ENCODE results near the gene PPP2R5E. TPM values are rescaled to one million over a fixed set of nuclear protein-coding genes. Genes with fewer than 3 reads are reported as not detected.

Gene PPP2R5E
- total and polyA plus RNA-seq, 7 experiments from 2014 or later, result 29.2 to 47.8 (median 37.5) TPM

GRCh38 chr14:63564318-63564717, 21.1 kb upstream of the PPP2R5E start:
- no peak overlapping the region for H3K27ac Mint-ChIP-seq
- DNase-seq (no peak), ATAC-seq (no peak)
- H3K9me3 Mint-ChIP-seq, result peaks cover 0 to 1% (median 0%) of the 10 kb centered on the region in 11 donors
- H3K4me3 ChIP-seq (ENCODE audit: low read length), result no peak overlapping the region
- H3K36me3 Mint-ChIP-seq, result no peaks in the 10 kb centered on the region
- no peaks in the 10 kb centered on the region for H3K36me3 ChIP-seq (ENCODE audit: control insufficient read depth in 2 of 3, insufficient read depth in 3 of 3, low read length in 3 of 3)
- H3K27me3 ChIP-seq (ENCODE audit: control insufficient read depth in 2 of 2, insufficient read depth in 2 of 2, low read length in 2 of 2), result no peaks in the 10 kb centered on the region
- intact Hi-C loops (cut with micrococcal nuclease), result no loop called here
- ChIA-PET POLR2A (no interaction called here), CTCF (no interaction called here)
- H3K4me1 Mint-ChIP-seq, result peaks cover 0 to 4% (median 0%) of the 10 kb centered on the region in 7 donors
- H3K9me3 ChIP-seq (ENCODE audit: control insufficient read depth in 2 of 3, low read length in 3 of 3), result no peaks in the 10 kb centered on the region
- no peak overlapping the region for H3K4me3 Mint-ChIP-seq
- peaks cover 0 to 18% (median 6%) of the 10 kb centered on the region in 5 donors for H3K27me3 Mint-ChIP-seq
- H3K27ac ChIP-seq (ENCODE audit: low read depth, low read length), result no peak overlapping the region
- no peaks in the 10 kb centered on the region for H3K4me1 ChIP-seq (ENCODE audit: control insufficient read depth in 2 of 2, insufficient read depth in 2 of 2, low read length in 2 of 2)

- no peak for DNase-seq
- POLR2A ChIA-PET, result interaction anchor here (0.6 kb wide), 1 partner anchor 419 kb away, joined by 5 read pairs; no protein-coding TSS in a partner anchor
- Mint-ChIP-seq H3K9me3 (peaks cover 0 to 1% (median 0%) of the 10 kb centered on the region in 11 donors), H3K27ac (no peak overlapping the region), H3K36me3 (no peaks in the 10 kb centered on the region), H3K4me3 (no peak overlapping the region), H3K4me1 (peaks cover 0 to 4% (median 0%) of the 10 kb centered on the region in 7 donors), H3K27me3 (peaks cover 0 to 18% (median 6%) of the 10 kb centered on the region in 5 donors)
- Histone ChIP-seq H3K36me3 (ENCODE audit: control insufficient read depth in 2 of 3, insufficient read depth in 3 of 3, low read length in 3 of 3) (no peaks in the 10 kb centered on the region), H3K9me3 (ENCODE audit: control insufficient read depth in 2 of 3, low read length in 3 of 3) (no peaks in the 10 kb centered on the region), H3K4me1 (ENCODE audit: control insufficient read depth in 2 of 2, insufficient read depth in 2 of 2, low read length in 2 of 2) (no peaks in the 10 kb centered on the region), H3K27me3 (ENCODE audit: control insufficient read depth in 2 of 2, insufficient read depth in 2 of 2, low read length in 2 of 2) (no peaks in the 10 kb centered on the region), H3K27ac (ENCODE audit: low read depth, low read length) (no peak overlapping the region), H3K4me3 (ENCODE audit: low read length) (no peak overlapping the region)
- intact Hi-C loops (cut with micrococcal nuclease), result no loop called here
- CTCF ChIA-PET, result no interaction called here
- no peak for ATAC-seq
Observed at GRCh38 chr14:63563370-63564026, 20.3 kb upstream of the PPP2R5E start.

- no peaks in the 10 kb centered on the region for H3K36me3 Mint-ChIP-seq
- H3K36me3 ChIP-seq (ENCODE audit: control insufficient read depth in 2 of 3, insufficient read depth in 3 of 3, low read length in 3 of 3), result no peaks in the 10 kb centered on the region
- ChIA-PET POLR2A (no interaction called here), CTCF (no interaction called here)
- no peaks in the 10 kb centered on the region for H3K27me3 ChIP-seq (ENCODE audit: control insufficient read depth in 2 of 2, insufficient read depth in 2 of 2, low read length in 2 of 2)
- no peak for DNase-seq
- ATAC-seq, result no peak
- H3K4me1 ChIP-seq (ENCODE audit: control insufficient read depth in 2 of 2, insufficient read depth in 2 of 2, low read length in 2 of 2), result no peaks in the 10 kb centered on the region
- no peaks in the 10 kb centered on the region for H3K9me3 ChIP-seq (ENCODE audit: control insufficient read depth in 2 of 3, low read length in 3 of 3)
- intact Hi-C loops (cut with micrococcal nuclease), result no loop called here
- no peak overlapping the region for H3K4me3 Mint-ChIP-seq
- peaks cover 0 to 1% (median 0%) of the 10 kb centered on the region in 11 donors for H3K9me3 Mint-ChIP-seq
- peaks cover 0 to 18% (median 6%) of the 10 kb centered on the region in 5 donors for H3K27me3 Mint-ChIP-seq
- no peak overlapping the region for H3K27ac ChIP-seq (ENCODE audit: low read depth, low read length)
- peaks cover 0 to 4% (median 0%) of the 10 kb centered on the region in 7 donors for H3K4me1 Mint-ChIP-seq
- no peak overlapping the region for H3K4me3 ChIP-seq (ENCODE audit: low read length)
- no peak overlapping the region for H3K27ac Mint-ChIP-seq
Observed at GRCh38 chr14:63562405-63562804, 19.2 kb upstream of the PPP2R5E start.

DNA sequence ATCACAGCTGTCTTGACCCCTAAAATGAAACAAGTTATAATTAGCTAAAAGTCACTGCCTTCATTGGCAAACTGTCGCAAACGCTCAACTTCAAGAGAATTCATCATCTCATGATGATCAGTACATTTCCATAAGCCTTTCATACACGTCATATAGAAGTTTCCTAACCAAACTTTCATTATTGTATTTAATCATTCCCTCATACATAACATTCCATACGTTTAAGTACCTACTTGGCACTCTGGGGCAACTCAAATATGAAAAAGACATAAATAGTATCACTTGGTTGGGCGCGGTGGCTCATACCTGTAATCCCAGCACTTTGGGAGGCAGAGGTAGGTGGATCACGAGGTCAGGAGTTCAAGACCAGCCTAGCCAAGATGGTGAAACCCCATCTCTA, 12.4 kb upstream of the PPP2R5E start:
- no peaks in the 10 kb centered on the region for H3K9me3 ChIP-seq (ENCODE audit: control insufficient read depth in 2 of 3, low read length in 3 of 3)
- H3K36me3 Mint-ChIP-seq, result no peaks in the 10 kb centered on the region
- no peaks in the 10 kb centered on the region for H3K4me1 ChIP-seq (ENCODE audit: control insufficient read depth in 2 of 2, insufficient read depth in 2 of 2, low read length in 2 of 2)
- H3K4me1 Mint-ChIP-seq, result no peaks in the 10 kb centered on the region
- H3K36me3 ChIP-seq (ENCODE audit: control insufficient read depth in 2 of 3, insufficient read depth in 3 of 3, low read length in 3 of 3), result no peaks in the 10 kb centered on the region
- no peak overlapping the region for H3K27ac Mint-ChIP-seq
- no peak overlapping the region for H3K4me3 ChIP-seq (ENCODE audit: low read length)
- DNase-seq (no peak), ATAC-seq (no peak)
- H3K4me3 Mint-ChIP-seq, result no peak overlapping the region
- no peaks in the 10 kb centered on the region for H3K27me3 ChIP-seq (ENCODE audit: control insufficient read depth in 2 of 2, insufficient read depth in 2 of 2, low read length in 2 of 2)
- peaks cover 0 to 1% (median 0%) of the 10 kb centered on the region in 11 donors for H3K9me3 Mint-ChIP-seq
- POLR2A ChIA-PET, result interaction anchor here (0.5 to 1.8 kb wide), 2 partner anchors 12 to 310 kb away, joined by 3 to 6 read pairs; partner anchors contain the start of gene PPP2R5E
- H3K27ac ChIP-seq (ENCODE audit: low read depth, low read length), result no peak overlapping the region
- peaks cover 0 to 3% (median 2%) of the 10 kb centered on the region in 5 donors for H3K27me3 Mint-ChIP-seq
- CTCF ChIA-PET, result no interaction called here
- intact Hi-C loops (cut with micrococcal nuclease), result no loop called here

- DNase-seq, result no peak
- Mint-ChIP-seq H3K4me3 (no peak overlapping the region), H3K9me3 (peaks cover 0 to 1% (median 0%) of the 10 kb centered on the region in 11 donors), H3K36me3 (no peaks in the 10 kb centered on the region), H3K27me3 (peaks cover 0 to 2% (median 0%) of the 10 kb centered on the region in 5 donors), H3K27ac (no peak overlapping the region), H3K4me1 (no peaks in the 10 kb centered on the region)
- no peak for ATAC-seq
- intact Hi-C loops (cut with micrococcal nuclease), result no loop called here
- Histone ChIP-seq H3K36me3 (ENCODE audit: control insufficient read depth in 2 of 3, insufficient read depth in 3 of 3, low read length in 3 of 3) (no peaks in the 10 kb centered on the region), H3K4me1 (ENCODE audit: control insufficient read depth in 2 of 2, insufficient read depth in 2 of 2, low read length in 2 of 2) (no peaks in the 10 kb centered on the region), H3K9me3 (ENCODE audit: control insufficient read depth in 2 of 3, low read length in 3 of 3) (no peaks in the 10 kb centered on the region), H3K4me3 (ENCODE audit: low read length) (no peak overlapping the region), H3K27me3 (ENCODE audit: control insufficient read depth in 2 of 2, insufficient read depth in 2 of 2, low read length in 2 of 2) (no peaks in the 10 kb centered on the region), H3K27ac (ENCODE audit: low read depth, low read length) (no peak overlapping the region)
- CTCF ChIA-PET, result no interaction called here
- POLR2A ChIA-PET, result no interaction called here
Observed at GRCh38 chr14:63551332-63551731, 8.2 kb upstream of the PPP2R5E start.

DNA sequence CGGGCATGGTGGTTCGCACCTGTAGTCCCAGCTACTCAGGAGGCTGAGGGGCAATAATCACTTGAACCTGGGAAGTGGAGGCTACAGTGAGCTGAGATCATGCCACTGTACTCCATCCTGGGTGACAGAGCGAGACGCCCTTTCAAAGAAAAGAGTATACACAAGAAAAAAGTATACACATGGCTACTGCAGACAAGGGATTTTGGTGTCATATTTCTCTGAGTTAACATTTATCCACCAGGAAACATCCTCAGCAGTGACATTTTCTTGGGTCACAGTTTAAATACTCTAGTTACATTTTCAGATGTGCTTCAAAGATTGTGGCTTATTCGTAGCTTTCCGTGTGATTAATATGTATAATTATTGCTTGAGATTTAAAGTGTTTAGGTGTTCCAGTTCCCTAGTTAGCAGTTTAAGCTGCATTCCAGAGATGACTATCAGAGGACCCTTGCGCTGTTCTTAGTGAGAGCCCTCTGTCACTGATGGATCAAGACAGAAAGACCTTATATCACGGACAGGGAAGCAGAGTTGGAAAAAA, 4.7 kb upstream of the PPP2R5E start:
- no peak for ATAC-seq
- H3K27me3 Mint-ChIP-seq, result peaks cover 0 to 2% (median 0%) of the 10 kb centered on the region in 5 donors
- Histone ChIP-seq H3K36me3 (ENCODE audit: control insufficient read depth in 2 of 3, insufficient read depth in 3 of 3, low read length in 3 of 3) (peaks cover 0 to 3% (median 0%) of the 10 kb centered on the region in 3 experiments), H3K4me1 (ENCODE audit: control insufficient read depth in 2 of 2, insufficient read depth in 2 of 2, low read length in 2 of 2) (peaks cover 4 to 10% of the 10 kb centered on the region in 2 donors), H3K27me3 (ENCODE audit: control insufficient read depth in 2 of 2, insufficient read depth in 2 of 2, low read length in 2 of 2) (no peaks in the 10 kb centered on the region), H3K4me3 (ENCODE audit: low read length) (no peak overlapping the region), H3K27ac (ENCODE audit: low read depth, low read length) (no peak overlapping the region), H3K9me3 (ENCODE audit: control insufficient read depth in 2 of 3, low read length in 3 of 3) (no peaks in the 10 kb centered on the region)
- POLR2A ChIA-PET, result no interaction called here
- peaks cover 0 to 1% (median 0%) of the 10 kb centered on the region in 11 donors for H3K9me3 Mint-ChIP-seq
- no peak overlapping the region for H3K4me3 Mint-ChIP-seq
- H3K36me3 Mint-ChIP-seq, result peaks cover 0 to 4% (median 0%) of the 10 kb centered on the region in 5 donors
- peaks cover 3 to 13% (median 12%) of the 10 kb centered on the region in 7 donors for H3K4me1 Mint-ChIP-seq
- CTCF ChIA-PET, result no interaction called here
- H3K27ac Mint-ChIP-seq, result peak overlapping the region in 1 of 9 donors; percentile 41
- intact Hi-C loops (cut with micrococcal nuclease), result no loop called here
- DNase-seq, result no peak
